Tibial nerve (tissue), 3 donors: Measurements from ENCODE around the gene IQSEC1.

Experiments
- CTCF ChIP-seq, 5 experiments: fragments of 200-600 bp in 3 of 5; fragments of 450-650 bp in 2 of 5; sonication (generic) in 3 of 5; IDR thresholded peaks; one replicate each; pipeline ENCODE4 v1.5.1; 2016 to 2019; ENCODE audit warnings: antibody characterized with exemption in 5 of 5, mild to moderate bottlenecking in 3 of 5, moderate library complexity in 2 of 5
- POLR2A ChIP-seq, 2 donors: fragments of 450-650 bp; IDR thresholded peaks; one replicate each; pipeline ENCODE4 v1.6.1; 2017; ENCODE audit warnings: antibody characterized with exemption in 2 of 2, mild to moderate bottlenecking in 2 of 2, moderate library complexity in 2 of 2

DNA sequence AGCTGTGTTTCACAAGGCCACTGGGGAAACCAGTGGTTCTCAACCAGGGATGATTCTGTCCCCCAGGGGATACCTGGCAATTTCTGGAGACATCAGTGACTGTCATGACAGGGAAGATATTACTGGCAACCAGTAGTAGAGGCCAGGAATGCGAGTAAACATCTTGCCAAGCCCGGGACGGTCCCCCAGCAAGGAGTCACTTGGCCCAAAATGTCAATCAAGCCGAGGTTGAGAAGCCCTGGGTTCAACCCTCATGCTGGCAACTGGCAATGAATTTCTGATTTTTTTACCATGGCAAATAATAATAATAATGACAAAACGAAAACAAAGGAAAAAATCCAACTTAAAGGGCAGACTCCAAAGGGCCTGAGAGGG lies 166.3 kb downstream of the IQSEC1 start:
- no peak for TF ChIP-seq CTCF (IDR thresholded peaks at IDR 0.05)
- TF ChIP-seq POLR2A (IDR thresholded peaks at IDR 0.05) = no peak
